Stimulated activated naive CD4-positive, alpha-beta T cell treated with Interleukin-2 at 50 U/mL for 16 hours (primary cell): ENCODE measurements around the gene USH1C.

ENCODE experiments used
- DNase-seq: peaks from one replicate; lab custom pipeline; 2025; lab: John Stamatoyannopoulos, UW

The USH1C gene

DNA sequence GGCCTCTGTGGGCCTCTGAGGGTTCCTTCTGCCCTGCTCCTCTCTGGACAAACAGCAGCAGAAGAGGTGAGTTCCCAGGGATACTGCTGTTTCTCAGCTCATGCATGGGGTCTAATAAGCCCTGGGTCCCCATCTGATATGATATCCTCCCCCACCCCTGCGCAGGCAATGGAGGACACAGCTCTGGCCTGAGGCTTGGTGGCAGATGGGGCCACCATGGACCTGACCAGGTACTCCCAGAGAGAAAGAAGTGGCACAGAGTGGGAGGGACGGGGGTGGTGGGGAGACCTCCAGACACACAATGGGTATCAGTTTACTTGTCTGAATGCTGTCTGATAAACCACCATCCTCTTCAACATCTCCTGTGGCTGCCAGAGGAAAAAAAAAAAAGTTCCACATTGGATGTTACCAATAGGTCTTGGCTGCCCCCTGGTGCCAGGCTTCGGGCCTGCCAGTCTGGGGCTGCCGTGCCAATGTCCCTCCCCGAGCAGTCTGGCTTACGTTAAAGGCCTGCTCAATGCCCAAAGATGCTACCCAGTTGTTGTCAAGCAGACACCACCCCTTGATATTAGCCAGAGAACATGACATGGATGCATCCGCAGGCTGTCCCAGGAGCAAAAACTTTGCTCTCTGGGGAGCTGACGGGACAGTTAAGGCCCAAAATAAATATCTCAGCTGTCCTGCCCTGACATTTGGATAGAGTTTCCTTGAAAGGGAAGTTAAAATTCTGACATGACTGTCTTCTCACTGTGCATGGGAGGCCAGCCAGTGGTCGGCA, 39.7 kb downstream of the USH1C start:
- peak; percentile 67 for DNase-seq

DNA sequence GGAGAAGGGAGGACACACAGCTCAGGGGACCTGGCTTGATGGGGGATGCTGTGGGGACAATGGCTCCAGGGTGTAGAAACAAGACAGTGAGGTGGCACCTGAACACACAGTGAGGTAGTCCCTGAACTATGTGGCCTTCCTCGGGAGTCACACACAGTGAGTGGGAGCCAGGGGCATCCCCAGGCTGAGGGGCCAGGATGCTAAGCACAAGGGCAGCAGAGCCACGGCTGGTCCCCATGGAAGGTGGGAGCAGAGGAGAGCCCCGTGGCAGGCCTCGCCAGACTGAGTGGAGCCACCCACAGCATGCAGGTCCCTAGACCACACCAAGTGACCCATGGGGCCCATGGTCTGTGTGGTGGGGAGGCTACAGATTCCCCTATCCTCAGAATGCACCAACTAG, 41.6 kb downstream of the USH1C start:
- DNase-seq, result no peak

DNA sequence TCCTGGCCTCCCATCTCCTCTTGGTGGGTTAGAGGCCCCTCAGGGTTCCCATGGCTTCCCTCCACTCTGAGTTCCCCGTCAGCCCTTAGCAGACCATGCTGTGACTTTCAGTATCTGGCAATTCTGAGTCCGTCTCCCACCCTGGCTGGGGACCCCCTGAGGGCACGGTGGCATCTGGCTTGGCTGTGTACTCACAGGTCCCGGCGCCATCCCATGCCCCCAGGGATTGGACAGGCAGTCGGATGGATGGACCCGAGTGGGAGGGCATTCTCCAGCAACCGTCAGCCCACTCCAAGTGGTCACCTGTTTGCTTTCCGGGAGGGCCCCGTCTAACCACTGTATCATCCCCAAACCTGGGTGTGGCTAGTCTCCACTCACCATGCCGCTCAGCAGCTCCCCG, 43.5 kb downstream of the USH1C start:
- no peak for DNase-seq

DNA sequence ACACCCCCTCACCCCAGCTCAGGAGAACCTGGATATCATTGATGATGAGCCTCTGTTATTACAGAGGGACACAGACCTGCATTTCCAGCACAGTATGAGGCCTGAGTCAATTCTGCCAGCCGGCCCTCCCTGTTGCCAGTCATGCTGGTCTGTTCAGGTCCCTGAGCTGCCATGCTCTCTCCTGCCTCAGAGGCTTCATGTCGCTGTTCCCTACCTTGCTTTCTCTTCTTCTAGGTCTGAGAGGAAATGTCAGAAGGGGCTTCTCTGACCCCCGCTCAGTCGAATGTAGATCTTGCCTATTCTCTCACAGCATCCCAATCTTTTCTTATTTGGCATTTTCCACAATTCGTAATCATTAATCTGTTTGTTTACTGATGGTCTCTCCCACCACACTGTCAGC, 45.7 kb downstream of the USH1C start:
- no peak for DNase-seq

DNA sequence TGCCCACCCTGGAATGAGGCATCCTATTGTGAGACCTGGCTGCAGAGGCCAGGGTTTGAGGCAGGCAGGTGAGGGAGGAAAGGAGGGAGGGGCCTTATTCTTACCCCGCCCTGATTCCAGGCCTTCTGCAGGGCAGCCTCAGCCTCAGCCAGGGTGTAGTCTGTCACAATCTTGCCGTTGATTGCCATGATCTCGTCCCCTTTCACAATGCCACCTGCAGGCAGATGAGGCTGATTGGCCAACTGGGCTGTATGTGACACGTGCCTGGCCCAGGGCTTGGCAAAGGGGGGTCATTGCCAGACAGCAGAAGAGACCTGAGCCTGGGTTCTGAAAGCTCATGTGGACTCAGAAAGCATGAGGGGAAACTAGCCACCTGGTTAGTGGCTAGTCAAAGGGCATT, 46.2 kb downstream of the USH1C start:
- no peak for DNase-seq

DNA sequence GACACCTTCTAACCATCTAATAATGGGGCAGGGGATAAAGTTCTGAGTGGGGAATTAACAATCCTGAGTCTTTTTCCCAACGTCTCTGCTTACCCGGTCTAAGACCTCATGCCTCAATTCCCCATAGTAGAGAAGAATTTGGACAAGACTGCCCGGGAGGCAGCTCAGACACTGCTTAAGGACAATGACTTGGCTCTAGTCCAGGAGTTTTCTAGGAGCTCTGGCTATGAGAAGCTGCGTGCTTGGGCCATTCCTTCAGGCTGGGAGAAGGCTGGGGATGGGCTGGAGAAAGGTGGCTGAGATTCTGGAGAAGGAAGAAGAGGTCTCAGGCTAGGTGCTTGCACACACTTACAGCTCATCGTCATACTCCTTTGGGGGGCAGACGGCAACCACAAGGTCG, 47.8 kb downstream of the USH1C start:
- DNase-seq, result no peak

DNA sequence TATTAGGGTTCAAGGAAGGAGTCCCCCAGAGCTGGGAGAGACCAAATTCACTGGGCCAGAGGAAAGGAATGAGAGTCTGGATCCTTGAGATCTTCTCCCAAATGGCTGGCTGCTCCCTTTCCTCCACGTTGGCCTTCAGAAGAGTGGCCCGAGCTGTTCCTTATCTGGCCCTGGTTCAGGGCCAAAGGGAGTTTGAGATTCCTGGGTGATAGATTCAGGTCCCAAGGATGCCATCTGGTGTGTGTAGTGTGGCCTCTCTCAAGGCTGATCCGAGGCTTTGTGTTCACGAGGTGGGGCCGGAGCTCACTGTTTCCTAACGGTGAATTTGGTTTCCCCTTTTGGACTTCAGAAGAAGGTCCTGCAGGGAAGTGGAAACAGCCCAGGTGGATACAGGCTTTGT, 50.2 kb downstream of the USH1C start:
- no peak for DNase-seq

DNA sequence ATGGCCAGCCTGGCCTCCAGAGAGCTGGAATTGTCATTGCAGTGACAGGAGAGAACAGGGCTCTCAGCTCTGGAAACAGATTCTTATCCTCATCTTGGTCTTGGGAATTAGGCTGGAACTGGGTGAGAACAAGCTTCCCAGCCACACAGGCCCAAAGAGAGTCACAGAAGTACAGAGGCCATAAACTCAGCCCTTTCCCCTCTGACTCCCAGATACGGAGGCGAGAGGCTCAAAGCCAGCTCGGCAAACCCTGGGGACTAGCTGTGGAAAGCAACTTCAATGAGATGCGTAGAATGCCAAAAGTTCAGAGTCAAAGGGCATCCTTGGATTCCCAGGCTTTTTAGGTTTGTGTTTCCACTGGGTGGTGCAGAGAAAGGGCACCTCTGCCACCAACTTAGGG, 53.3 kb downstream of the USH1C start:
- DNase-seq, result no peak

DNA sequence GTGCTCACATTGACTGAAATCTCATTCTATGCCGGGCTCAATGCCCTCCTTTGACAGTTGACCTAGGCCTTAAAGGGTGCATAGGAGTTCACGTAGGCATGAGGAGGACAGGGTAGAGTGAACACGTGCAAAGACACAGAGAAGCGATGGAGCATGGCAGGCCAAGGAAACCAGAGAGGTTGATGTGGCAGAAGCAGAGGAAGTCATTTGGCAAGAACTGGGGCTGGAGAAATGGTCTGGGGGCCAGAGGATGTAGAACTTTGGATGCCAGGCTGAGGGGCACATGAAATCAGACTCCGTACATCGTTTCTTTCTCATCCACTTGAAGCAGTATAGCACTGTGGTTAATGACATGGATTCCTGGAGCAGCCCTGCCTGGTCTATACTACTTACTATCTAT, 54.0 kb downstream of the USH1C start:
- DNase-seq, result no peak

DNA sequence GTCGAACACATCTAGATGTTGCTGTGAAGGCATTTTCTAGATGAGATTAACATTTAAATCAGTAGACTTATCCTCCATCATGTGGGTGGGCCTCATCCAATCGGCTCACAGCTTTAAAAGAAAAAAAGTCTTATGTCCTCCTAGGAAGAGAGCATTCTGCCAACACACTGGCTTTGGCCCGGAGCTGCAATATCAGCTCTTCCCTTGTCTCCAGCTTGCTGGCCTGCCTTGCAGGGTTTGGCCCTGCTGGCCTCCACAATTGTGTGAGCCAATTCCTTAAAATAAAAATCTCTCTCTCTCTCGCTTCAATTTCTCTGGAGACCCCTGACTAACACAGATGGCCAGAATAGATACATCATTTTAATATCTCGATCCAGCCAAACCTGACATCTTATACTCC, 54.5 kb downstream of the USH1C start:
- no peak for DNase-seq

DNA sequence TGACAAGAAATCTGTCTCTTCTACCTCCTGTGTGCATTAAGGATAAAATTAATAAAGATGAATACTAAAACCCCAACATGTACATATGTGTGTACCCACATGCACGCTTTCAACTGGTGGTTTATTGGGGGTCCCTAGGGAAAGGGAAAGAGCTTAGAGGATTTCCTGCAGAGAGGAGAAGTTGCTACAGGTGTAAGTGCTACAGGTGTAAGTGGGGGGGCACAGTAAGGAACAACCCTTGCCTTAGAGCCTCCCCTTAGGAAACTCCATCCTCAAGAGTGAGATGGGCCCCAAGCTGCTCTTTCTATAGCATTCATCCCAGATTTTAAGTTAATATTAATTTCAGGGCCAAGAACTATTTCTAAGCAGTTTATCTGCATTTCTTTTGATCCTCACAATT, 55.7 kb downstream of the USH1C start:
- DNase-seq, result no peak

DNA sequence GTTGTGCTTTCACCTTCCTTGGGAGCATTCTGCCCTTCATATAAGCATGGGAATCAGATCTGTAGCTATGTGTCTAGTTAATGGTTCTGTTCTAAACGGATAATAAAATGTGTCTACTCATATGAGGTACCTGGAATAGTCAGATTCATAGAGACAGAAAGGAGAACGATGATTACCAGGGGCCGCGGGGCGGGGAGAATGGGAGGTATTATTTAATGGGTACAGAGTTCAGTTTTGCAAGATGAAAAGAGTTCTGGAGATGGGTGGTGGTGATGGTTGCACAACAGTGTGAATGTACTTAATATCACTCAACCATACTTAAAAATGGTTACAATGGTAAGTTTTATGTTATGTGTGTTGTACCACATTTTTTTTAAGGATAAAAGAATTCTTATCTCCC, 57.6 kb downstream of the USH1C start:
- no peak for DNase-seq

DNA sequence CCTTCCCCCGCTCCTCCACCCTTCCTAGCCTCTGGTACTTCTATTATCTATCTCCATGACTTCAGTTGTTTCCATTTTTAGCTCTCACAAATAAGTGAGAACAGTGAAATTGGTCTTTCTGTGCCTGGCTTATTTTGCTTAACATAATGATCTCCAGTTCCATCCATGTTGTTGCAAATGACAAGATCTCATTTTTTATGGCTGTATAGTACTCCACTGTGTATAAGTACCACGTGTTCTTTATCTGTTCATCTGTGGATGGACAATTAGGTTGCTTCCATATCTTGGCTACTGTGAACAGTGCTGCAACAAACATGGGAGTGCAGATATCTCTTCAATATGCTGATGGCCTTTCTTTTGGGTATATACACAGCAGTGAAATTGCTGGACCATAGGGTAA, 60.7 kb downstream of the USH1C start:
- DNase-seq, result no peak

DNA sequence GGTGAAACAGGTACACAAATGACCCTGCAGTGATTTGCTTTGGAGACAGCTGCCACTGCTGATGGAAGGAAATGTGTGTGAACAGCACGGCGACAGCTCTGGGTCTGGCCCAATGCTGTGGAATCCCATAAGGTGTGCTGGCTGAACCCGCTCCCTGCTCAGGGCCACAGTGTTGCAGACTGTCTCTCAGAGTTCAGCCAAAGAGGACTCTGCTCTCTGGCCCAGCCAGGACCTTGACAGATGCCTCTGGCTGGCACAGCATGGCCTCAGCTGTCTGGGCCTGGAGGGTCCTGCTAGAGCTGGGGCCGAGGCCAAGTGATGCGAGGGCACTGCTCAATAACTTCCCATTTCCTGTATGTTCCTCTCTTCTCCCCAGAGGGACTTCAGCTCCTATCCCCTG, 62.3 kb downstream of the USH1C start:
- no peak for DNase-seq

DNA sequence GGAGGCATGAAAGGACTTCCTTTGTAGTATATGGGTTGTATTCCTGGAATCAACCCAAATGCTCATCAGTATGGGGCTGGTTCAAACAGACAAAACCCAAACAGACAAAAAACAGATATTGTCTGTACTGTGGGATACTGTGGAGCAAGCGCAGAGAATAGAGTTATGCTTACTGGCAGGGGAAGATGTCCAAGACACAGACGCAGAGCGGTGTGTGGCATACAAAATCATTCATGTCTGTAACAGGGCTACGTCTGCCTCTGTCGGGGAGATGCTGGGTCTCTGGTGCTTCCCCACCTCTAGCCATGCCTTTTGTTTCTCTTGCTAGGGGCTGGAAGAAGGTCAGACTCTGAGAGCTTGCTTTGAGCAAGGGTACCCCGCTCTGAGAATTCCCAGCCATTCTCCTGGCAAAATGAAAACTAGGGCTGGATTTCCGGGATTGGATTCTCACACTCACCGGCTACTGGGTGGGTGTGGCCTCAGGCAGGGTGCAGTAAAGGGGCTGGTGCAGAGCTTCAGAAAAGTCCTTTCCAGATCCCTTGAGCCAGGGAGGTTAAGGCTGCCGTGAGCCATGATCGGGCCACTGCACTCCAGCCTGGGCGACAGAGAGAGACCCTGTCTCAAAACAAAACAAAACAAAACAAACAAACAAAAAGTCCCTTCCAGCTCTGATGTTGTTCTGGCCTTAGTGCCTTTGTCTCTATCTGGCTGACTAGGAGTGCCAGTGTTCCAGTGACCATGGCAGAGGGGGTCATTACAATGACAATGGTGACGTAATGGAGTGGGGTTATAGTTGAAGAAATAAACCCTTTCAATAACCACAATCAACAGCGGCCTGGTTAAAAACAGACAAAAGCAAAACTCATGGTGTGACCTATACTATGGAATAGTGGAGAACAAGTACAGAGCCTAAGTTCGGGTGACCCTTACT, 64.7 kb downstream of the USH1C start:
- DNase-seq, result no peak

DNA sequence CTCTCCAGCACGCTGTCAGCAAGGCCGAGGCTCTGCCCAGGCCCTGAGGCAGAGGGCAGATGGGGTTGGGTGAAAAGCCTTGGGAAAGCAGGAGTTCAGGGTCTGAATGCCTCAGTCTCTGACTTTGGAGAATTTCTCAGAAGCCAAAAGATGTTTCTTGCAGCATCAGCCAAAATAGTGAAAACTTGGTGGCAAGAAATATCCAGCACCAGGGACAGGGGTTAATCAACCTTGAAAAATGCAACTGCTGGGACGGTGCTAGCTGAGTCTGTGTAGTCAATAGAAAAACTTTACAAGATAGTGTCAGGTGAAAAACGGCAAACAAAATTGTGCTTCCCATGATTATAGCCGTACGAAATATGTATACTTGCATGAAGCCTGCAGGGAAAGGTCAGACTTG, 66.1 kb downstream of the USH1C start:
- DNase-seq, result no peak

DNA sequence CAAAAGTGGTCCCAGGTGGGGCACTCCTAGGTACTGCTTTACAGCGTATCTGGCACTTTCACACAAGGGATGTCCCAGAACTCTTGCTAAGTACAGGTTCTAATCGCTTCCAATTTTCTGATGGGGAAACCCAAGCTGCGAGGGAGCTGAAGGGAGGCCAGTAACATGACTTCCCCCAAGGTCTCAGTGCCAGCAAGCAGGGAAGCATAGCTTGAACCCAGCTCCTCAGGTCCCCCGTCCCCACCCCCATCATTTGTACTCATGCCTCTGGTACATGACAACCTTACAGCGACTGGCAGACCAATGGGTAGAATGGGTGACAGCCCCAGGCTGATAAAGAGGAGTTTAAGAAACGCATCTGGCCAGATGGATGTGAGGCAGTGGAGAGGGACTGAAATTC, 66.9 kb downstream of the USH1C start:
- DNase-seq, result no peak

DNA sequence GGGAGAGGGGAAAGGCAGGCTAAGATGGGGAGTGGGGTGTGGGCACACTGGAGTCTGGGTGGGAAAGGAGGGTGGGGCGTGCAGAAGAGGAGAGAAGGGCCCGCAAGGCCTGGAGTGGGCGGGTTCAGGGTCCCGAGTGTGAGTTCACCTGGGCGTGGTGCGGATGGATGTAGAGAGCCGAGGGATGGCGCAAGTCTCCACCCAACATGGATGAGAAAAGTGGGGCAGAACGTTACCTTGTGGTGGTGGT, 67.2 kb downstream of the USH1C start:
- DNase-seq, result no peak

DNA sequence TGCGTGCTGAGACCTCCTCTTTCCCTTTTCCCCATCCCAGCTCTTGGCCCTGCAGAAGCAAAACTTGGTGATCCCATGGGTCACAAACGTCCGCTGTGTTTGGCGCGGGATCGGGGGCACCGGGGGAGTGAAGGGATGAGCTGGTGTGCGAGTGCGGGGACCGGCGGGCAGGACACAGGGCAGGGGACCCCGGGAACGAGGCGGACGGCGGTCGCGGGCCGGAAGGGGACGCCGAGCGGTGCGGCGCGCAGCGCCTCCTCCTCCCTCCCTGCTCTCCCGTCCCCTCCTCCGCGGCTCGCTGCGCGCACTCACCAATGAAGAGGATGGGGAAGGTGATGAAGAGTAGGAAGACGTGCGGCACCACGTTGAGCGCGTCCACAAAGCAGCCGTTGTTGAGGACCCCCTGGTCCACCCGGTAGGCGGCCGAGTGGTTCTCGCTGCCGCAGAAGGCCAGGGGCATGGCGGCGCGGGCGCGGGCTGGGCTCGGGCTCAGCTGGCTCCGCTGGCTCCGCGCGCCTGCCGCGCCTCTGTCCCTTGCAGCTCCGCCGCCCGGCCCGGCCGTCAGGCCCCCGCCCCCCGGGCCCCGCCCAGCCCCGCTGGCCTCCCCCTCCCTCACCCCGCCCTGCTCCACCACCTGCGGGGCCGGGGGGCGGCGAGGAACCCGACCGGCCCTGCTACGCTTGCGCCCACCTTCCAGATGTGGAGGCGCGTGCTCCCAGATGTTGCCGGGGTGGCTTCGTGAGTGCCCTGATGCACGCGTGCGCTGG, 67.7 kb downstream of the USH1C start, which contains the start of gene ABCC8:
ABCC8 (minus strand) TSS at position 529 of the 767 bp plus-strand sequence; CDS start at position 460, 69 bp downstream.
- no peak for DNase-seq

DNA sequence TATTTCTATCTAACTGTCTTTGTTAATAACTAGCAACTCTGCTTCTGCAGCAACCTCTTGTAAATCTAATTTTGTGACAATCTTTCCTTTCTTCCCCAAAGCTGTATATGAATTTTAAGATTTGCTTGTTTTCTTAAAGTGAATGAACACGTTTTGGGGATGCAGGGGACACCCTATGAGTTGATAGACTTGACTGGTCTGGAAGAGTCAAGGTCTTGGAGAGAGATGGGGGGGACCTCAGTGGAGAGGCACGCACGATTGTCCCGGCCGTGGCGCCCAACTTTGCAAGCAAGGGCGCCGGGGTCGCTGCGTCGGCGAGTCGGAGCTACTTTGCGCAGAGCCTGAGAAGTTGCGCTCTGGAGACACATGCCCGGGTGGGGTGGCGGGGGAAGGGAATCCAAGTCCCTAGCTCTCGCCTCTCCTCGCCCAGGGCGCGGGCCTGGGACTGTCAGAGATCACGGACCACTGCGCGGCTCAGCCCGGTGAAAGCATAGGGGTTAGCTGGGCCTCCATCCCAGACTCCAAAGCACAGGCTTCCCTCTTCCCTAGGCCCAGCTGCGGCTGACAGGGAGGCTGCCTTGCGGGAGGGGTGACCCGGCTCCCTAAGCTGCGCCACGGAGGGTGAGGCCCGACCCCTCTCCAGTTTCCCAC, 68.4 kb downstream of the USH1C start:
- no peak for DNase-seq

DNA sequence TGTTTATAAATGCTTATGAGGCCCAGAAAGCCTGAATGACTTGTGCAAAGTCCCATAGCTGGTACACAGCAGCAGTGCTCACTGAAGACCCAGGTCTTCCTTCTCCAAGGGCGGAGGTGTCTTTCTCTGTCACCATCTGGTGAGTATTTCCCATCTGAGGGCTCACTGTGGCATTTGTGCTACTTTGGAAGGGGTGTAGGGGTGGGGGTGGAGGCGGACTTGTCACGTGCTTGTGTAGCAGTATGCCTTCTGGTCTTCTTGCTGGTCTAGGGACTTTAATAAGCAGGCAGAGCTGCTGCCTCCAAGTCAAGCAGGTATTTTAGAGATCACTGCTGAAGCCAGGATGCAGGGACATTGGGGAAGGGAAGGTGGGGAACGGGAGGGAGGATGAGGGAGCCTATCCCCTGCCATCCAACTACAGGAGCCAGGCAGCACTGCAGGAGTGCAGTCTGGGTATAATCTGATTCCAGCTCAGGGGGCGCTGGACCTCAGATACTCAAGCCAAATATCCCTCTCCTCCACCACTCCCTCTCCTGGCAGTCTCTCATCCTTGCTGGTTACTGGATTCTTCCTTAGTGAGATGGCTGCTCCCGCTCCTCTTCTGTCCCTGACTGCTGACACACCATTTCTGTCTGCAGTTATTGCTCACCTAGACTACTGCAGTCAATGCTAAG, 71.0 kb downstream of the USH1C start:
- DNase-seq, result no peak

DNA sequence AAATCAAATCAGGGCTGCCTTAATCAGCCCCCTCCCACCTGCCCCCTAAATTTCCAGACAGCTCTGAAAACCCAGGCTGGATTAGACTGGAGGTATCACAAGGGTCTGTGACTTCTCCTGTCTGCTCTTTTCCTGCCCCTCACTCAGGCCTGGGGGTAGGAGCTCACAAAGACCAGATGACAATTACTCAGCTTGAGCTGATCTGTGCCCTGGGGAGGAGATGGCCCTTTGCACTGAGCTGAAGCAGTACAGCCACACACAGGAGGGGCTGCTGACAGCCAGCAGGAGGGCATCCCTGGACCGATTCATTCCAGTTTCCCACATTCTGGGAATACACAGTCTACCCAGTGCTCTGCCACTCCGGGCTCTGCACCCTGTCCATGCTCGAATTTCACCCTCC, 71.7 kb downstream of the USH1C start:
- DNase-seq, result no peak
